Neuronal stem cell (in vitro differentiated cells): ENCODE measurements around the gene COL25A1.

Experiments
- DNase-seq: peaks from one replicate; pipeline ENCODE4 v3.0.0-alpha.2; 2013; ENCODE audit warnings: low spot score
- H2AFZ ChIP-seq: one replicate; pipeline ENCODE4 v1.6.1; 2013; ENCODE audit warnings: mild to moderate bottlenecking, low read length, inconsistent platforms
- H2AK5ac ChIP-seq: 2 replicates; pipeline ENCODE4 v1.6.1; 2013; ENCODE audit warnings: low read depth, mild to moderate bottlenecking, inconsistent platforms, low read length, moderate library complexity, mixed read lengths
- H2BK120ac ChIP-seq: 2 replicates; pipeline ENCODE4 v1.6.1; 2013; ENCODE audit warnings: low read depth, mild to moderate bottlenecking, inconsistent platforms, low read length, moderate library complexity, mixed read lengths
- H2BK12ac ChIP-seq: one replicate; pipeline ENCODE4 v1.6.1; 2013; ENCODE audit warnings: low read length, inconsistent platforms
- H2BK15ac ChIP-seq: 2 replicates; pipeline ENCODE4 v1.6.1; 2013; ENCODE audit warnings: mild to moderate bottlenecking, low read length, inconsistent platforms, mixed read lengths
- H2BK5ac ChIP-seq: one replicate; pipeline ENCODE4 v1.6.1; 2013; ENCODE audit warnings: inconsistent platforms, mild to moderate bottlenecking, low read length, moderate library complexity
- H3K14ac ChIP-seq: one replicate; pipeline ENCODE4 v1.6.1; 2013; ENCODE audit warnings: low read length, inconsistent platforms
- H3K18ac ChIP-seq: 2 replicates; pipeline ENCODE4 v1.6.1; 2013; ENCODE audit warnings: low read length, inconsistent platforms
- H3K23ac ChIP-seq: 2 replicates; pipeline ENCODE4 v1.6.1; 2013; ENCODE audit warnings: low read depth, mild to moderate bottlenecking, mixed read lengths, low read length, inconsistent platforms; ENCODE audit not compliant: poor library complexity
- H3K27ac ChIP-seq: replicated peaks from 3 replicates; pipeline ENCODE4 v1.5.1; 2013; ENCODE audit warnings: low read length, inconsistent platforms
- H3K27me3 ChIP-seq, 3 experiments: 2 replicates each; pipeline ENCODE4 v1.6.1; 2013; ENCODE audit warnings: low read length in 3 of 3, mild to moderate bottlenecking in 2 of 3, inconsistent platforms in 1 of 3, low read depth in 1 of 3, mixed read lengths in 1 of 3, moderate library complexity in 1 of 3; ENCODE audit not compliant: control insufficient read depth in 3 of 3, insufficient read depth in 3 of 3
- H3K36me3 ChIP-seq, 2 donors: replicated peaks in 1 of 2; 2 replicates each; pipeline ENCODE4 v1.6.1; 2013; ENCODE audit warnings: low read length in 2 of 2; ENCODE audit not compliant: control insufficient read depth in 2 of 2, insufficient read depth in 2 of 2
- H3K4ac ChIP-seq: 2 replicates; pipeline ENCODE4 v1.6.1; 2013; ENCODE audit warnings: inconsistent platforms, mild to moderate bottlenecking, low read length, moderate library complexity
- H3K4me1 ChIP-seq, 2 donors: 1 replicate in 1 of 2; 2 replicates in 1 of 2; pipeline ENCODE4 v1.6.1; 2013; ENCODE audit warnings: low read length in 2 of 2, low read depth in 1 of 2; ENCODE audit not compliant: control insufficient read depth in 2 of 2, insufficient read depth in 1 of 2
- H3K4me2 ChIP-seq: one replicate; pipeline ENCODE4 v1.6.1; 2013; ENCODE audit warnings: mild to moderate bottlenecking, low read length, inconsistent platforms; ENCODE audit not compliant: insufficient read depth, poor library complexity, severe bottlenecking
- H3K4me3 ChIP-seq, 2 donors: 2 replicates each; pipeline ENCODE4 v1.5.1; 2013; ENCODE audit warnings: low read length in 2 of 2, mild to moderate bottlenecking in 2 of 2, inconsistent platforms in 1 of 2, moderate library complexity in 1 of 2
- H3K79me1 ChIP-seq: one replicate; pipeline ENCODE4 v1.6.1; 2013; ENCODE audit warnings: low read depth, mild to moderate bottlenecking, inconsistent platforms, low read length, moderate library complexity
- H3K9ac ChIP-seq: one replicate; pipeline ENCODE4 v1.6.1; 2013; ENCODE audit warnings: mild to moderate bottlenecking, low read depth, low read length, inconsistent platforms; ENCODE audit not compliant: poor library complexity
- H3K9me3 ChIP-seq, 2 donors: replicated peaks in 1 of 2; 2 replicates each; pipeline versions ENCODE3 to v1.6.1; 2013; ENCODE audit warnings: low read length in 2 of 2, mild to moderate bottlenecking in 2 of 2, inconsistent platforms in 1 of 2, low read depth in 1 of 2, mixed read lengths in 1 of 2, moderate library complexity in 1 of 2; ENCODE audit not compliant: control insufficient read depth in 2 of 2, insufficient read depth in 1 of 2
- H4K8ac ChIP-seq: one replicate; pipeline ENCODE4 v1.6.1; 2013; ENCODE audit warnings: low read depth, mild to moderate bottlenecking, inconsistent platforms, low read length, moderate library complexity
- H4K91ac ChIP-seq: one replicate; pipeline ENCODE4 v1.6.1; 2013; ENCODE audit warnings: low read length, low read depth, mild to moderate bottlenecking, inconsistent platforms; ENCODE audit not compliant: poor library complexity
- WGBS, 2 donors: extraction: QIAGEN DNeasy Blood & Tissue Kit; methylation state at CpG; one replicate each; pipeline ENCODE4 v1.1.7; 2013; ENCODE audit warnings: missing lambda C conversion rate in 2 of 2, mixed read lengths in 1 of 2; ENCODE audit not compliant: insufficient read length in 2 of 2, insufficient replicate concordance in 1 of 2; ENCODE audit errors: extremely low coverage in 2 of 2; 5-methylcytosine and 5-hydroxymethylcytosine counted together

Gene COL25A1

DNA sequence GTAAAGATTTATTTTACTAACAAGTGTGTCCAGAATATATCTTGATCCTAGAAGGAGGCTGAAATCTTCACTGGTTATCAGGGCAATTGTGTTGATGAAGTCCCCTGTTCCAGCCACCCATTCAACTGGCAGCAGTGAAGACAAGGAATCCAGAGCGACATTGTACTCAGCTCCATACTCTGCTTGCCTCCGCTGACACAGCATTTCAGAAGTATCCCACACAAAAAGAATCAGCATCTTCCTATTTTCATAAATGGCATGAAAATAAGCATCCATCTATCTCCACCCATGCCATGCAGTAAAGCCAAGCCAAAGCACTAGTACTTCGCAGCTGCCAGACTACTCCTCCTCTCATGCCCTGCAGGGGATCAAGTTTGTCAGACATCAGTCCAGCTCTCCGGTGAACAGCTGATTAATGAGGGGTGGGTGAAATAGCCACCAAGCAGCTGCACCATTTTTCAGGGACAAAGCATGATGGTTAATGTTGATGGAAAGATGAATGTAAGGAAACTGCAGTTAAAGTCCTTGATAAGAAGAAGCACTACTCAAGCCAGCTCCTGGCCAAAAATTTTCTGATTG, 54.0 kb downstream of the COL25A1 start:
- Histone ChIP-seq H3K9me3 (no peaks in the 10 kb centered on the region), H2BK5ac (no peak overlapping the region), H3K18ac (no peak overlapping the region), H3K9ac (no peak overlapping the region), H3K4ac (no peak overlapping the region), H3K4me1 (no peaks in the 10 kb centered on the region), H3K4me3 (no peak overlapping the region), H4K8ac (no peak overlapping the region), H4K91ac (no peak overlapping the region), H3K23ac (no peak overlapping the region), H3K4me2 (no peak overlapping the region), H3K14ac (no peak overlapping the region), H3K27ac (no peak overlapping the region), H3K36me3 (no peaks in the 10 kb centered on the region), H2BK12ac (no peak overlapping the region), H3K79me1 (no peaks in the 10 kb centered on the region), H2AK5ac (no peak overlapping the region), H2BK120ac (no peak overlapping the region), H2BK15ac (no peak overlapping the region), H3K27me3 (no peaks in the 10 kb centered on the region), H2AFZ (no peak overlapping the region)
- no CpG with 5 or more reads among the region's 4 CpGs for WGBS, 2 donors
- no peak for DNase-seq

DNA sequence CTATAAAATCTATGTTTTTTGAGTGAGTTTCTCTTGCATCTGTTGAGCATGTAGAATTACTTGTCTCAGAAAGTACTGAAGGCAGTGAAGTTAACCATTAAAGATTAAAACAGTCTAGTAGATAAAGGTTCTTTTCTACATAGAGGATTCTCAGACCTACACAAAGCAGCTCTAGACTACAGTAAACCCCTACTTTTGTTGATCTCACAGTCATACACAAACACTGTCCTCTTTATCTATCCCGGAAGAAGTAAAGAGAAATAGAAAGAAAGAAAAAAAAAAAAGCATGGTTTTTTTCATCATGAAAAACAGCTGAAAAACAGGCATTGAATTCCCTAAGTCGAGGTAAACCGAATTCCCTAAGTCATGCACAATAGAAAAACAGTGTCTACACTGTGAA, 58.6 kb downstream of the COL25A1 start:
- Histone ChIP-seq H2BK5ac (no peak overlapping the region), H3K9ac (no peak overlapping the region), H3K4me1 (no peaks in the 10 kb centered on the region), H2BK12ac (no peak overlapping the region), H2AFZ (no peak overlapping the region), H3K23ac (no peak overlapping the region), H3K79me1 (peaks cover 1% of the 10 kb centered on the region), H3K9me3 (no peaks in the 10 kb centered on the region), H3K27me3 (no peaks in the 10 kb centered on the region), H3K36me3 (no peaks in the 10 kb centered on the region), H4K91ac (no peak overlapping the region), H2BK120ac (no peak overlapping the region), H2BK15ac (no peak overlapping the region), H3K14ac (no peak overlapping the region), H3K4ac (no peak overlapping the region), H3K27ac (no peak overlapping the region), H3K4me2 (no peak overlapping the region), H2AK5ac (no peak overlapping the region), H4K8ac (no peak overlapping the region), H3K18ac (no peak overlapping the region), H3K4me3 (no peak overlapping the region)
- no peak for DNase-seq
- WGBS, 2 donors: no CpG with 5 or more reads among the region's 3 CpGs

DNA sequence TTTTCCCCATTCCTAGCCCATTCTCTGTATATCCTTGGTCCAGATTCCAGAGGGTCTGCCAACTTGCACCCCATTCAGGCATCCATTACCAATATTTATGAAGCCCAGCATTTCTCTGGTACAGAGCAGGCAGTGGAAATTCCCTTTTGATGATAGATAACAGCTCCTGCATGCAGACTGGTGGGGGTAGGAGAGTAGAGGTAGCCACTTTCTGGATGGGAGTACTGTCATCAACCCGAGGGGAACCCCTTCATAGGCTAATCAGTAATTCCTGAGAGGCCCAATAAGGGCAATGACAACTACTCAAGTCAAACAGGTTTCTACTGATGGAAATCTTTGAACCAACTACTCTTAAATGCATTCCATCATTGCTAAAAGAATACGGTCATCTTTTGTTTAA, 63.7 kb downstream of the COL25A1 start:
- no CpG with 5 or more reads among the region's 2 CpGs for WGBS, 2 donors
- no peak overlapping the region for H3K9ac ChIP-seq
- H3K27ac ChIP-seq: no peak overlapping the region
- no peak overlapping the region for H3K4ac ChIP-seq
- no peak overlapping the region for H4K91ac ChIP-seq
- DNase-seq: no peak
- H3K36me3 ChIP-seq: no peaks in the 10 kb centered on the region
- peaks cover 1% of the 10 kb centered on the region for H3K79me1 ChIP-seq
- H3K9me3 ChIP-seq: peaks cover 0 to 2% of the 10 kb centered on the region in 2 donors
- H3K4me1 ChIP-seq: no peaks in the 10 kb centered on the region
- H3K23ac ChIP-seq: no peak overlapping the region
- no peak overlapping the region for H2BK120ac ChIP-seq
- no peak overlapping the region for H2BK15ac ChIP-seq
- H3K27me3 ChIP-seq: no peaks in the 10 kb centered on the region
- no peak overlapping the region for H4K8ac ChIP-seq
- no peak overlapping the region for H3K4me2 ChIP-seq
- no peak overlapping the region for H3K14ac ChIP-seq
- H2BK12ac ChIP-seq: no peak overlapping the region
- H3K18ac ChIP-seq: no peak overlapping the region
- H2AFZ ChIP-seq: no peak overlapping the region
- no peak overlapping the region for H2BK5ac ChIP-seq
- H2AK5ac ChIP-seq: no peak overlapping the region
- H3K4me3 ChIP-seq: no peak overlapping the region

DNA sequence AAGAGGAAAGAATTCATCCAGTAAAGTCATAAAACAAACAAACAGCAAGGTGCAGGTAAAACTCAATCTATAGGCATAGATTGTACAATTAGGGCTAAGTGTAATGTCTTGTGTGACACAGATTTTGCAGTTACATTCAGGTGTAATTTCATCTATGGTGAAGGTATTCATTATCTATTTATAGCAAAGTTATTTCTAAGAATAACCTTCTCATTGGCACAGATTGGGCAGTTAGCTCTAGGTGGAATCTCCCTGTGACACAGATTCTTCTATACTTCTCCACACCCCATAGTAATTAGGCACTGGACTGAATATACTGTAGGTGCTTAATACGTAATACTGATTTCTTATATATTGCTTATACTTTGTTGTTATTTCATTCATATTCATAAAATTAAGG, 66.8 kb downstream of the COL25A1 start:
- no CpG with 5 or more reads among the region's 1 CpG for WGBS, 2 donors
- H3K79me1 ChIP-seq: peaks cover 1% of the 10 kb centered on the region
- no peak overlapping the region for H3K27ac ChIP-seq
- no peak overlapping the region for H3K9ac ChIP-seq
- no peak overlapping the region for H2BK120ac ChIP-seq
- no peak overlapping the region for H2BK5ac ChIP-seq
- H3K14ac ChIP-seq: no peak overlapping the region
- H3K4me2 ChIP-seq: no peak overlapping the region
- no peak overlapping the region for H2AK5ac ChIP-seq
- H4K91ac ChIP-seq: no peak overlapping the region
- no peaks in the 10 kb centered on the region for H3K4me1 ChIP-seq
- DNase-seq: no peak
- H3K18ac ChIP-seq: no peak overlapping the region
- no peak overlapping the region for H2BK15ac ChIP-seq
- no peak overlapping the region for H3K4me3 ChIP-seq
- no peak overlapping the region for H3K4ac ChIP-seq
- no peaks in the 10 kb centered on the region for H3K27me3 ChIP-seq
- H2AFZ ChIP-seq: no peak overlapping the region
- peaks cover 0 to 2% of the 10 kb centered on the region in 2 donors for H3K9me3 ChIP-seq
- H2BK12ac ChIP-seq: no peak overlapping the region
- H3K36me3 ChIP-seq: no peaks in the 10 kb centered on the region
- H3K23ac ChIP-seq: no peak overlapping the region
- no peak overlapping the region for H4K8ac ChIP-seq
